Measurements from ENCODE around the gene DBNDD1. TPM values are rescaled to one million over a fixed set of nuclear protein-coding genes. Genes with fewer than 3 reads are reported as not detected.
"Not testable (repeated sequence)": the region's sequence is repeated elsewhere in the genome, so short reads cannot be mapped to it uniquely, and the experiment has no call there.

The DBNDD1 gene
- polyA plus RNA-seq, 4 donors = 8.9 to 15.6 (median 14.7) TPM

GRCh38 chr16:89967436-89967835 lies 51.8 kb downstream of the DBNDD1 start:
- DNase-seq (ENCODE audit: low read depth in 4 of 4, low spot score in 2 of 4) = not testable (repeated sequence)

- no peak for DNase-seq (ENCODE audit: low read depth in 4 of 4, low spot score in 2 of 4)
Measured at GRCh38 chr16:89966756-89967155, 52.5 kb downstream of the DBNDD1 start.

GRCh38 chr16:89965447-89966225 lies 53.6 kb downstream of the DBNDD1 start:
- no peak for DNase-seq (ENCODE audit: low read depth in 4 of 4, low spot score in 2 of 4)

GRCh38 chr16:89964201-89964600 lies 55.1 kb downstream of the DBNDD1 start:
- no peak for DNase-seq (ENCODE audit: low read depth in 4 of 4, low spot score in 2 of 4)

GRCh38 chr16:89962754-89963498 lies 56.3 kb downstream of the DBNDD1 start:
- no peak for DNase-seq (ENCODE audit: low read depth in 4 of 4, low spot score in 2 of 4)

GRCh38 chr16:89961920-89962319 lies 57.3 kb downstream of the DBNDD1 start:
- no peak for DNase-seq (ENCODE audit: low read depth in 4 of 4, low spot score in 2 of 4)

GRCh38 chr16:89960966-89961365 lies 58.3 kb downstream of the DBNDD1 start:
- DNase-seq (ENCODE audit: low read depth in 4 of 4, low spot score in 2 of 4) = no peak

GRCh38 chr16:89958596-89958995 lies 60.7 kb downstream of the DBNDD1 start:
- DNase-seq (ENCODE audit: low read depth in 4 of 4, low spot score in 2 of 4) = no peak

- no peak for DNase-seq (ENCODE audit: low read depth in 4 of 4, low spot score in 2 of 4)
Measured at GRCh38 chr16:89958068-89958467, 61.2 kb downstream of the DBNDD1 start.

GRCh38 chr16:89957216-89957785 lies 62.0 kb downstream of the DBNDD1 start:
- DNase-seq (ENCODE audit: low read depth in 4 of 4, low spot score in 2 of 4) = no peak

GRCh38 chr16:89956505-89957215 lies 62.6 kb downstream of the DBNDD1 start:
- DNase-seq (ENCODE audit: low read depth in 4 of 4, low spot score in 2 of 4) = no peak

- no peak for DNase-seq (ENCODE audit: low read depth in 4 of 4, low spot score in 2 of 4)
Measured at GRCh38 chr16:89955001-89955685, 64.1 kb downstream of the DBNDD1 start.

Other genes starting within 250 kb of the DBNDD1 start
- 10 to 100 TPM; 15.6 to 56.3 (median 33.0) TPM for gene FANCA, start 202.8 kb downstream of the DBNDD1 start, polyA plus RNA-seq (ENCODE audit: insufficient read length in 4 of 4)
- gene SPIRE2, start 191.0 kb downstream of the DBNDD1 start, polyA plus RNA-seq (ENCODE audit: insufficient read length in 4 of 4) = 10 to 100 TPM in 3 of 4 donors, 1 to 10 TPM in 1; 9.5 to 22.5 (median 14.2) TPM
- 100 to 1,000 TPM; 123 to 176 (median 148) TPM for gene TCF25, start 145.9 kb downstream of the DBNDD1 start, polyA plus RNA-seq (ENCODE audit: insufficient read length in 4 of 4)
- 1 to 10 TPM; 2.1 to 8.5 (median 5.4) TPM for gene MC1R, start 100.6 kb downstream of the DBNDD1 start, polyA plus RNA-seq (ENCODE audit: insufficient read length in 4 of 4)
- gene TUBB3, start 96.1 kb downstream of the DBNDD1 start, polyA plus RNA-seq (ENCODE audit: insufficient read length in 4 of 4) = 10 to 100 TPM in 3 of 4 donors, 1 to 10 TPM in 1; 9.0 to 13.7 (median 13.6) TPM
- gene DEF8, start 70.7 kb downstream of the DBNDD1 start, polyA plus RNA-seq (ENCODE audit: insufficient read length in 4 of 4) = 10 to 100 TPM; 34.8 to 55.4 (median 46.0) TPM
- gene PRDM7, start 57.9 kb upstream of the DBNDD1 start, polyA plus RNA-seq (ENCODE audit: insufficient read length in 4 of 4) = 1 to 10 TPM in 1 of 4 donors, under 1 TPM in 3; 0.22 to 1.2 (median 0.39) TPM

All from left renal cortex interstitium (tissue), 4 donors.